ENCODE data around the gene LRRIQ4.

The LRRIQ4 gene

GRCh38 chr3:169812332-169813235, at the start of gene LRRIQ4, which contains the start of gene LRRC34:
LRRIQ4 (plus strand) TSS chr3:169812870; CDS start chr3:169821922, 9,052 bp downstream.
LRRC34 (minus strand) TSS chr3:169812904; CDS start chr3:169812548, 356 bp downstream.
- DNase-seq = peak; percentile 64 to 73

GRCh38 chr3:169764312-169764881, 48.3 kb upstream of the LRRIQ4 start:
- peak; percentile 66 to 75 for DNase-seq

- peak; percentile 96 to 97 for DNase-seq
Measured at GRCh38 chr3:169764882-169765612, 47.6 kb upstream of the LRRIQ4 start, which contains the start of gene TERC. TERC (minus strand) TSS chr3:169765060.

DNA sequence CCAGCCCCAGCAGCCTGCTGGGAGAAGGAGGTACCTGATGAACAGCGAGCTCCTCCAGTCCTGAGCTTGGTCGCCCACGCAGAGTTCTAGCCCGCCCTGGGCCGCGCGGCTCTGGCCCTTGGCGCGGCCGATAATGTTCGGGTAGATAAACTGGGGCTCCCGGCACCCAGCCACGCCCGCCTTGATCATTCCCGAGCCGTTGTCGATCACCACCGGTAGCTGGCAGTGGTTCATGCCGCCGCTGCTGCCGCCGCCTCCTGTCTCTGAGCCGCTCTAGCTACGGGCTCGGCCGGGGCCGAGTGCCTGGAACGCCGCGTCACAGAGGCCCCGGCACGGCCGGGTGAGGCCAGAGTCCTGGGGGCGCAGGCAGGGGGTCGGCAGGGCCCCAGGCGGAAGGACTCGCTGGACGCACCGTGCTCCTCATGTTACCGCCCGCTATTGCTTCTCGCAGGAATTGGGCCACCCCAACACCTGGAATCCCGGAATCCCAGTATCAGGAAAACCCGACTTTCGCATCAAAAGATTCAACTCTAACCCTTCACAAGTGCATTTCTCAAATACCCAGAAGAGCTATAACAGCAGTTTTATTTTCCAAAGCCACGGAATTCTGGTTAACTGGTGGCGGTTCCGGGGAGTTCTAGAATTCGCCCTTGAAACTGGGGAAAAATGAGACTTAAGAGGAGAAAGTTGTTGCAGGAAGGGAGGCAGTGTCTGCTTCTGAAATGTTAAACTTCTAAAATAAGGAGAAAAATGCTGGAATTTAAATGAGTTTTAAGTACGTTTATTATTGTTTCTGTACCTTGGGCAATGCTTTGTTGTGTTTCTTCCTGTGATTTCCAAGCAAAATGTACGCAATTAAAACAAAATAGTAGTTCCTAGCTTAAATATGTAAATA, 43.1 kb upstream of the LRRIQ4 start, which contains the start of gene ACTRT3:
Gene ACTRT3, minus strand, starts transcription at position 275 of the 895 bp plus-strand sequence. Its CDS starts 41 bp downstream, at position 234.
- DNase-seq = peak; percentile 67 to 69

GRCh38 chr3:169771497-169772304, 41.0 kb upstream of the LRRIQ4 start:
- peak; percentile 69 to 93 for DNase-seq

DNA sequence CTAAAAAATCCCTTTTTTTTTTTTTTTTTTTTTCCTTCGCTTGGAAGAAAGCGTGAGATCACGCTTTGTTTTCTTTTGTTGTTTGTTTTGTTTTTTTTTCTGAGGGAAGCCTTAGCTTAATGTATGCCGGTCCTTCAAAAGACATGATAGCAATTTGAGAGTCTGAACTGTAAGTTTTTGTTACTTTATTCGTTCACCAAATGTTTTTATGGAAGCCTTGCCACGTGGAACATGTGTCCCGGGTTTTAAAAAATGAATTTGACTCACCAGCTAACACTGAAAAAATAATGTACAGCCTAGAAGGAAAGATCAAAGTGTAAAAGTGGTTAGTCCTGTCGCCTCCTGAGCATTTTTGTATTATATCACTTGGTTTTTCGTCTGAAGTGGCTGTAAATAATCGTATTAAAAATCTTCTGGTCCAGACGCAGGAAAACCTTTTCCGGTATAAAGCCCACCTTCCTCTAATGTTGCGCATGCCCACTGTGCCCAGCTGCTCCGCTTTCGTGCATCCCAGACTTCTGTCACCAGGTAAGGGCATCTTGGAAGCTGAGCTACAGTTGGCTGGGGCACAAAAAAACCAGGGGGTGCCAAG, 40.3 kb upstream of the LRRIQ4 start:
- DNase-seq = peak in 1 of 2 donors; percentile 76

- peak; percentile 91 to 92 for DNase-seq
Measured at GRCh38 chr3:169772897-169773816, 39.5 kb upstream of the LRRIQ4 start, which contains the start of gene MYNN. MYNN (plus strand) TSS chr3:169773396; CDS start chr3:169774296, 900 bp downstream.

GRCh38 chr3:169774186-169774585, 38.5 kb upstream of the LRRIQ4 start:
- peak in 1 of 2 donors; percentile 23 for DNase-seq

DNA sequence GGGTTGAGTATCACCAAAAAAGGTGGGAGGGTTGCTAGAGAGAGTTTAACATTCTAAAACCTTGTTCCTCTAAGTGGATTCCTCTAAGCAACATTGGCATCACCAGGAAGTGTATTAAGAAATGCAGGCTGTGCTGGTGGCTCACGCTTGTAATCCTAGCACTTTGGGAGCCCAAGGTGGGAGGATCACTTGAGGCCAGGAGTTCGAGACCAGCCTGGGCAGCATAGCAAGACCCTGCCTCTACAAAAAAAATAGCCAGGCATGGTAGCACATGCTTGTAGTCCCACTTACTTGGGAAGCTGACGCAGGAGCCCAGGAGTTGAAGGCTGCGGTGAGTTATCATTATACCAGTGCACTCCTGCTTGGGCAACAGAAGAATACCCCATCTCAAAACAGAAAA, 34.8 kb upstream of the LRRIQ4 start:
- no peak for DNase-seq

DNA sequence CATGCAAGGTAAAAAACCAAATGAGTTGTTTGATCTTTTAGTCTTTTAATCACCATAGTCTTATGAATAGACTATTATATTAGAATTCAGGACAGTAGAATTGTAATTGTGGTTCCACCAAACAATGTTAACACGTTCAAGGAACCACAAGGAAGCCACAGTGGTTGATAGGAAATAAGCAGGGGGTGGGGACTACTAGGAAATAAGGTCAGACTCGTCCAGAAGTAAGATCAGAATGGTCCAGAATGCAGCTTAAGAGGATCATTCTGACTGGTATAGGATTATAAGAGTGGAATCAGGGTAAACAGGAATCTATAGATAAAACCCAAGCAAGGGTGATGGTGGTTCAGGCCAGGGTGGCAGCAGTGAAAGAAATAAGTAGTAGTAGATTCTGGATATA, 31.9 kb upstream of the LRRIQ4 start:
- peak in 1 of 2 donors; percentile 14 for DNase-seq

DNA sequence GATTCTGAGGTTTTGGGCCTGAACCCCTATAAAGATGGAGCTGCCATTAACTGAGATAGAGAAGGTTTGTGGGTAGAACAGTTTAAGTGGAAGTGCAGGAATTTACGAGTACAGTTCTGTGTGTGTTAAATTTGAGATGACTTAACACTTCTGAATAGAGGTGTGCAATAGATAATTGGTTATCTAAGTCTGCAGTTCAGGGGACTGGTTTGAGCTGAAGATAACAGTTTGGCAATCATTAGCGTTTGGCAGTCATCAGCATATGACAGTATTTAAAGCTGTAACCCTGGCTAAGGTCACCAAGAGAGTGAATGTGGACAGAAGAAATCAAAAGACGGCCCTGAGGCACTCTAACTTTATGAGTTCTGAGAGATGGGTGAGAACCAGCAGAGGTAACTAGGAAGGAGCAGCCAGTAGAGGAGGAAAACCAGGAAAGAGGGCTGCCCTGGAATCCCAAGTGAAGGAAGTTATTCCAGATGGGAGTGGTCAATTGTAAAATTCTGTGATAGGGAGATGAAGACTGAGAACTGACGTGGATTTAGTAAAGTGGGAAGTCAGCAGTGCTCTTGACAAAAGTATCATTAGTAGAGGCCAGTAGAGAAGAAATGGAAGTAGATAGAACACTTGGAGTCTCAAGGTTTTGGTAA, 31.3 kb upstream of the LRRIQ4 start:
- no peak for DNase-seq

DNA sequence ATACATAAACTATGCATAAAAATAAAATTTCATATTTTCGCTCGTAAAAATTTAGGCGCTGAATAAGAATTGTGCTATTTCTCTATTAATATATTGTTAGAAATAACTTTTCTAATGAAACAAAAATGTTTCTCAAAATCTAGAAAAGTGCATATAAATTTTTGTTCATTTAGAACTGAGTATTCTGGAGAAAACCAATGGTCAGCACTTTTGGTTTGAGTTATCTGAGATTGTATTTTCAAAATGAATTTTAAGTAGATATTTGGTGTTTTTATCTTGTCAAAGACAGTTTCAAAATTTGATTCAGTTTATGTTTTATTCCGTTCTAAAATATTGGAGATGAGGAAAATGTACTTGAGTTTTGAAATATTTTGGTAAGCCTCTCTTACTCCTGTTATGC, 25.6 kb upstream of the LRRIQ4 start:
- DNase-seq = no peak

GRCh38 chr3:169787791-169788190, 24.9 kb upstream of the LRRIQ4 start:
- DNase-seq = no peak

DNA sequence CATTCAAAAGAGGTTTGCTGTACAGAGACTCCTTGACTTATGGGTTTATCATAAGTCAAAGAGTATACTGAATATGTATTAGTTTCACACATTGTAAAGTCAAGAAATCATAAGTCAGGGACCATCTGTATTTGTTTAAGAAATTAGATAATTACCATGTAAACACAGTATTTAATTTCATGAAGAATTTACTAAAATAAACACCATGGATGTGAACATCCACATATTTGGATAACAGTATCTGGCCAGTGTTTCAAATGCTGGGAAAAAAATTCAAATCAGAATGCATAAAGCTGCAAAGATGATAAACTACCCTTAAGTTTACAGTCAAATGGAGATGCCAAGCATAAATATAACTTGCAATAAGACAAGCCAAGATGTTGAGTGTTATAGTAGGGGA, 22.5 kb upstream of the LRRIQ4 start:
- no peak for DNase-seq

DNA sequence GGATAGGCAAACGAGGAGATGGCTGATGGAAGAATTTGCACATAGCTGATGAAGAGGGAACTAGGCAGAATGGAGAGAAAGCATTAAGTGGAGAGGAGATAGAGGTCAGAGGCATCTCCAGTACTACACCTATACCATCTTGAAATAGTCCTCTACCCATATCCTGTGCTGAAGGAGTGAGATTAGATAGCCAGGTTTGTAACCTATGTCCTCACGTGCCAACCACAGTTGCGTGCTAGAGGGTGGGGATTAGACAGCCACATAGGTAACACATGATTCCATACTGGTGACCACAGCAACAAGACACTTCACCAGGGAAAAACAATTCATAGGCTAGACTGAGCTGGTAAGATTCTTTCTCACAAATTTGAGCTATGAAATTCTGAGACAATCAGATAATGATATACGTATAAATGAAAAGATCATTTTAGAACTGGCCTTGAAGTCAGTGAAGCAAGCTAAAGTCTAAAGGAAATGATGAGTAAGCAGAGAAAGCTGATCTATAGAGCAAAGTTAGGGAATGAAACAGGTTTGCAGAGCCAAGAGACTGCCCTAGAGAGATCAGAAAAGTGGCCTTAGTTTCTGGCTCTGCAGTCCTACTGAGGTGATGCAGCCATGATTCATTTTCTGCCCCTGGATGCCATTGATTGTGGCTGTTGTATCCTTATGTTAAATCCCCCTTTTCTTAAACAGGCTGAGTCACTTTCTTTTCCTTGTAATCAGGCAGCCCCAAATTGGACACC, 21.8 kb upstream of the LRRIQ4 start:
- no peak for DNase-seq

DNA sequence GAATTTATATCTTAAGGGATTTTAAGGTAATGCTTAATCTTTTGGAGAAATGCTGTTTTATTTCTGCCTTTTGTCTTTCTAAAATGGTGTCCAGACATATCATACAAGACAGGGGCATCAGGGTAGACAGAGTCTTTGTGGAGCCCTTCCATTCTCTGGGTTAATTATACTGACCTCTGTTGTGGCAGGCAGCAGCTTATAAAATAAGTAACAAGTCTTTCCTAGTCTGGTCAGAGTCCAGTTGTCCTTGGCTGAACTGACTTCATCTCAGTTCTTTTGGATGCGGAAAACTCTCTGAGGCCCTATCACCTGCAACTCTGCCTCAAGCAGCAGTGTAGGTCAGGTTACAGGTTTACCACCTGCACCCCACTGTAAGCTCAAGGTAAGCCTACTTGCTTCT, 20.3 kb upstream of the LRRIQ4 start:
- no peak for DNase-seq

DNA sequence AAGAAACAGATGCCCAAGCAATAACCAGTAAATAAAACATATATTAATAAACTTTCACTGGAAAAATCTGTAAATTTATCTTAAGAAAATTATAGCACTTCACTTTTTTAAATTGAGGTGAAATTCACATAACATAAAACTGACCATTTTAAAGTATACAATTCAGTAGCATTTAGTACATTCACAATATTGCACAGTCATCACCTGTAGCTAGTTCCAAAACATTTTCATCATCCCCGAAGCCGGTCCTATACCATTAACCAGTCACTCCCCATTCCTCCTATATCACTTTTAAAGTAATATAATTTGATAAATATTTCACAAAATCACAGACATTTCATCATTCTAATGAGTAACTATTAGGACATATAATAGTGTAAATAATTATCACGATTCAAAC, 8.0 kb upstream of the LRRIQ4 start:
- DNase-seq = no peak

- no peak for DNase-seq
Measured at GRCh38 chr3:169809230-169809795, 3.4 kb upstream of the LRRIQ4 start.
